GM21786 (cell line): ENCODE measurements around the gene WNT7B.
A peak's percentile ranks its signal among the peaks of the same experiment; 100 is the strongest.

Experiments used
- ATAC-seq: cut with Tn5 transposase; IDR thresholded peaks from one replicate; pipeline ENCODE4 v1.9.1; 2021; ENCODE audit not compliant: unreplicated experiment

Gene WNT7B

DNA sequence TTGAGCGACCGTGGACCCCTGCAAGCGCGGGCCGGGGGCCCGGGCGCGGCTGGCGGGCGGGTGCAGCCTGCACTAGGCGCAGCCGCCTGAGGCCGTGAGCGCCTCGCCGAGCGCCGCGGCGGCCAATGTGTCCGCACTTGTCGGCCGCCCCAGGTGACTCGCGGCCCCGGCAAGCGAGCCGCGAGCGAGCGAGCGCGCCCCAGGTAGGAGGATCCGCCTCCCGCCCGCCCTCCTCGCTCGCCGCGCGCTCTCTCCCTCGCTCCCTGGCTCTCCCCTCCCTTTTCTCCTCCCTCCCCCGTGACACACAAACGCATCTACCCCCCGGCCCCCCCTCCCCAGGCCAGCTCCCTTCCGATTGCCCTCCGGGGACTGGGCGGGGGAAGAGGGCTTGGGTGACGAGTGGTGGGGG is at the start of gene WNT7B:
Gene WNT7B (minus strand): TSS at position 160 of the 409 bp plus-strand sequence. CDS start 408 bp downstream, outside the sequence.
- ATAC-seq: no peak

DNA sequence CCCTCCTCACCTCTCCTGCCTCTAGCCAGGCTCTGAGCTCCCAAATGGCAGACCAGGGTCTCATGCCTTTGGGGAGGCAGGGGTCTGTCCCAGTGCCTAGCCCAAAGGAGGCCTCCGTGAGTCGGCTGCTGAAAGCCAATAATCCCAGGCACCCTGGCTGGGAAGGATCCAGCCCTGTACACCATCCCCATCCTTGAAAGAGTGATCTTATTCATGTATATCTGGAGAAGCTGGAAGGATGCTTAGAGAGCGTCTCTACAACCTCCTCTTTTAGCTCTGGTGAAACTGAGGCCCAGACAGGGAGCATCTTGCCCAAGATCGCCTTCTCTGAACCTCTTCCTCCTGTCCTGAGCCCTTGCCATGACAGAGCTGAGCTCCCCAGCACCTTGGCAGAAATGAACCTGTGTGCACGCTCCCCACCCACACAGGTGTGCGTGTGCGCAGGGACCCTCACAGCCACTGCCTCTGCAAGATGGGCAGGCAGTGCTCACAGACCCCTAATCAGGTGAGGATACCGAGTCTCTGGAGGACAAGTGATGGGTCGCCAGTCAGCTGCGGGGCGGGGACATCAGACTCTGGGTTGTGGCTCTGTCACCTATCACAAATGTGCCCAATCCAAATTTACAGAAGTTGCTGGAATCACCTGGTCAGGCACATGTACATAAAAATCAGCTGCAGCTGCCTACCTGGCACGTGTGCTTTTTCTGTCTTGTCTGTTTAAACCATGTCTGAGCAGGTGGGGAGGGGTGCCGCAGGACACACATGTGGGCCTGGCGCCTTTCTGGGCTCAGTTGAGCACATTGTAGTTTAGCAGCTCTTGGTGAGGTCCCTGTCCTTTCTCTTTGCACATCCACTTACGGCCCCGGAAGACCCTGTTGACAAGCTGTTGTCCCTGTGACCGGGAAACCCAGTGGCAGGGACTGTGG is 49.3 kb upstream of the WNT7B start:
- no peak for ATAC-seq

DNA sequence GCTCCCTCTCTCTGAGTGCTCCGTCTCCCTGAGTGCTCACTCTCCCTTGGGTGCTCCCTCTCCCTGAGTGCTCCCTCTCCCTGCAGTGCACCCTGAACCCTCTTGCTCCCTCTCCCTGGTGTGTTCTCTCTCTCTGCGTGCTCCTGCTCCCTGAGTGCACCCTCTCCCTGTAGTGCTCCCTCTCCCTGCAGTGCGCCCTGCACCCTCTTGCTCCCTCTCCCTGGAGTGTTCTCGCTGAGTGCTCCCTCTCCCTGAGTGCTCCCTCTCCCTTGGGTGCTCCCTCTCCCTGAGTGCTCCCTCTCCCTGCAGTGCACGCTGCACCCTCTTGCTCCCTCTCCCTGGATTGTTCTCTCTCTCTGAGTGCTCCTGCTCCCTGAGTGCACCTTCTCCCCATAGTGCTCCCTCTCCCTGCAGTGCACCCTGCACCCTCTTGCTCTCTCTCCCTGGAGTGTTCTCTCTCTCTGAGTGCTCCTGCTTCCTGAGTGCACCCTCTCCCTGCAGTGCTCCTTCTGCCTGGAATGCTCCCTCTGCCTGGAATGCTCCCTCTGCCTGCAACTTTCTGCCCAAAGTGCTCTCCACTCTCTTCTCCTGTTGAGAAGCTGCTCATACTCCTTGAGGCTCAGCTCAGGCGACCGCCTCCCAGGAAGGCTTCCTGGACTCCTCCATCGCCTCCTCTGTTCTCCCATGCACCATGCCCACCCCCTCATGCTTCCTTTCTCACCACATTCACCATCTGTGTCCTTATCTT is 48.4 kb upstream of the WNT7B start:
- no peak for ATAC-seq

DNA sequence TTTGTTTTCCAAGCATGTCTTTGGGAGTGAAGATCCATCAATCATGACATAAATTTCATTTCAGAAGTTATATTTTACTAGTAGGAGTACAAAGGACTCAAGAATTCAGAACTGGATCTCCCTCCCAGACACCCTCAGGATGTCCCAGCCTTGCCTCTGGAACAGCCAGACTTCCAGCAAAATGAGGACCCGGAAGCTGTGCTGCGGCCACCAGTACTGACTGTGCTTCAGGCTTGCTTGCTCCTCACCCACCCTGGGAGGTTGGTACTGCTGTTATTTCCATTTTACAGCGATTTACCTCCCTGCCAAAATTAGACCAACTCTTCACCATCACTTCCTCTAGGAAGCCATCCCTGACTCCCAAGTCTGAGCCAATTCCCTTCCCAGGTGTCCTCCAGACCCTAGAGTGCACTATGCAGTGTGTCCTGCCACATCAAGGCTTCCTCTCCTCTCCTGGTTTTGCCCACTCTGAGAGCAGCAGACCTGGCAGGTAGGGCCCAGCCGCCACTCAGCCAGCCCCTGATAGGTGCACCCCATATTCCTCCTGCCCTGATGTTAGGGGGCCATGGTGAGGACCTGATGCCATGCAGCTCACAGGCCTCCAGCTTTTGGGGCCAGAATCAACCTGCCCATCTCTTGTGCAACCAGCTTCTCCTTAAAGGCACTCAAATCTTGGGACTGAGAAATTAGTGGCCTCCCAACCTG is 47.3 kb upstream of the WNT7B start:
- ATAC-seq: no peak

DNA sequence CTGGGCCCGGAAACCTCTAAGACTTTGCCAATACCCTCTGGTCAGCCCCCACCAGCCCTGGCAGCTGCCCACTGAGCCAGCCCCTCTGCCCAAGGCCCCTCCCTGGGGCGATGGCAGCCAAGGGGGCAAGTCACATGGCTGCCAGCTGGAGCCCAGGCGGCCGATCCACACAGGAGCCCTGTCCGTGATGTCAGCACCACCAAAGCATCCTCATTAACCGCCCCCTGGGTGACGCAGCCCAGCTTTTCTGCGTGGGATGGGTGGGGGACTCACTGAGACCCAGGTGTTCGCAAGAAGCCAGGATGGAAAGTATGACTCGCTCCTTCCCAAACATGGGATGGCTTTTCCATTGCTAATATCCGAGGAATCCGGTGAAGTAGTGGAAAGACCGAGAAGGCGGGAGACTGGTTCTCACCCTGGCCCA is 46.6 kb upstream of the WNT7B start:
- no peak for ATAC-seq

DNA sequence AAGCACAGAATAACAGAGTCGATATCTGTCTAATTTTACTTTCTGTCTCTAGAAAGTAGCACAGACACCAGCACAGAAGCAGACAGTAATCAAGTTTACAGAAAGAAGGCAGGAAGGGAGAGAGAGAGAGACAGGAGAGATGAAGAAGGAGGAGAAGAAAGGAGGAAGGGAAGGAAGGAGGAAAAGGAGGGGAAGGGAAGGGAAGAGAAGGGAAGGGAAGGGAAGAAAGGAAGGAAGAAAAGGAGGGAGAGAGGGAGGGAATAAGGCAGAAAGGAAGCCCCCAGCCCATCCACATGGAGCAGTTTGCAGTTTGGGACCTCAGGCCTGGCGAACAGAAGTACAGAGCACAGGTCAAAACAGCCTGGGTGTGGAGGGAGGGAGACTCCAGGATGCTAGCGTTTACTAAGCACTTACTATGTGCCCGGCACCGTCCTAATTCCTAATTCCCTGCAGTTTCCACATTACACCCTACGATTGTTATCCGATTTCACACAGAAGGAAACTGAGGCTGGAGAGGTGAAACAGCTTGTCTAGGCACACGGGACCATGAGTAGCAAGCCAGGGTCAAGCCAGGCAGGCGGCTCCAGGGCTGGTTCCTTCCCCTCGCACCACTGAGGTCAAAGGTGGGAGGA is 46.0 kb upstream of the WNT7B start:
- ATAC-seq: no peak

DNA sequence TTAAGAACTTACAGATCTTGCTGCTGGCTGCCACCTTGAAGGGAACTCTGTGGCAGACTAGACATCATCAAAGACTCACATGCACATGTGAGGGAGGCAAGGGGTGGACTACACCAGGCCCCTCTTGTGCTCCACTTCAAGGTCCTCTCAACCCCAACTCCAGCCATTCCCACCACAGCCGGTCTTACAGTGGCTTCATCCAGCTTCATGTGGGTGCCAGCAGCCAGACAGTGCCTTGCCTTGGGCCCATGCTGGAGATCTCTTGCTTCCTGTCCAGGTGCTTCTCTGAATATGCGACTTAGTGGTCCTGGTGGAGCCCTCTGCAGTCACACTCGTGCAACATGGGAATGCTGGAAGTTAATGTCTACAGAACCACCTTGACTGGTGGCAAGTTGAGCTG is 44.6 kb upstream of the WNT7B start:
- ATAC-seq: no peak

DNA sequence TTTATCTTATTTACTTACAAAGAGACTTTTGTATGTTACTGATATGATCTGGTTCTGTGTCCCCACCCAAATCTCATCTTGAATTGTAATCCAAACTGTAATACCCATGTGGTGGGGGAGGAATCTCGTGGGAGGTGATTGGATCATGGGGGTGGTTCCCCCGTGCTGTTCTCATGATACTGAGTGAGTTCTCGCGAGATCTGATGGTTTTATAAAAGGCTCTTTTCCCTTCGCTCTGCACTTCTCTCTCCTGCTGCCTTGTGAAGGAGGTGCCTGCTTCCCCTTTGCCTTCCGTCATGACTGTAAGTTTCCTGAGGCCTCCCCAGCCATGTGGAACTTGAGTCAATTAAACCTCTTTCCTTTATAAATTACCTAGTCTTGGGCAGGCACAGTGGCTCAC is 42.4 kb upstream of the WNT7B start:
- ATAC-seq: no peak

DNA sequence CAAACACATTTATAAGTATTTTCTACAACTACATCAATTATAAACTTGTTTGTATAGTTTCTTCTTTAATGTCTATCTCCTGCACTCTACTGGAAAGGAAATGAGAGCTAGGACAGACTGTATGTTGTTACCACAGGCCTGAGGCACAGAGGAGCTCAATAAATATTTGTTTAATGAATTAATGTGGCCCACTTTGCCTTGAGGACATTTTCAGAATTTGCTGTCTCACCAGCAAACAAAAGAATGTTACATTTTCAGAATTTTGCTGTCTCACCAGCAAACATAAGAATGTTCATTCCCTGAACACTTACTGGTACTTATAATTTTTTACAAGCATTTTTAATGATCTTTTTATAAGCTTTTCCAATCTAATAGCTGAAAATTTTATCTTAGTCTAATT is 41.9 kb upstream of the WNT7B start:
- ATAC-seq: no peak

DNA sequence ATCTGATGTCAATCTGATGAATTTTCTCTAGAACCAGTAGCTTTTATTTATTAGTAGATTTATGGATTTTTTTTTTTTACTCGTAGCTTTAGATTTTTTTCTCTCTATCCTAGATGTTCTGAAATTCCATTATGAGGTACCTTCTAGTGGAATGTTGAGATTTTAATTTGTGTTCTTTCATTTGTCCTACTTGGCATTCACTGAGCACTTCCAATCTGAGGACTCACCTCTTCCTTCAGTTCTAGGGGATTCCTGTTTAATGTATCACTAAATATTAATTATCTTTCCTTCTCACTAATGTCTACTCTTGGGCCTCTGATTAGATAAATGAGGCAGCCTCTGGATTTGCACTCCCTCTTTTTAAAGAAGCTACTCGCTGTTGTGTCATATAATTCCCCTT is 40.2 kb upstream of the WNT7B start:
- no peak for ATAC-seq

DNA sequence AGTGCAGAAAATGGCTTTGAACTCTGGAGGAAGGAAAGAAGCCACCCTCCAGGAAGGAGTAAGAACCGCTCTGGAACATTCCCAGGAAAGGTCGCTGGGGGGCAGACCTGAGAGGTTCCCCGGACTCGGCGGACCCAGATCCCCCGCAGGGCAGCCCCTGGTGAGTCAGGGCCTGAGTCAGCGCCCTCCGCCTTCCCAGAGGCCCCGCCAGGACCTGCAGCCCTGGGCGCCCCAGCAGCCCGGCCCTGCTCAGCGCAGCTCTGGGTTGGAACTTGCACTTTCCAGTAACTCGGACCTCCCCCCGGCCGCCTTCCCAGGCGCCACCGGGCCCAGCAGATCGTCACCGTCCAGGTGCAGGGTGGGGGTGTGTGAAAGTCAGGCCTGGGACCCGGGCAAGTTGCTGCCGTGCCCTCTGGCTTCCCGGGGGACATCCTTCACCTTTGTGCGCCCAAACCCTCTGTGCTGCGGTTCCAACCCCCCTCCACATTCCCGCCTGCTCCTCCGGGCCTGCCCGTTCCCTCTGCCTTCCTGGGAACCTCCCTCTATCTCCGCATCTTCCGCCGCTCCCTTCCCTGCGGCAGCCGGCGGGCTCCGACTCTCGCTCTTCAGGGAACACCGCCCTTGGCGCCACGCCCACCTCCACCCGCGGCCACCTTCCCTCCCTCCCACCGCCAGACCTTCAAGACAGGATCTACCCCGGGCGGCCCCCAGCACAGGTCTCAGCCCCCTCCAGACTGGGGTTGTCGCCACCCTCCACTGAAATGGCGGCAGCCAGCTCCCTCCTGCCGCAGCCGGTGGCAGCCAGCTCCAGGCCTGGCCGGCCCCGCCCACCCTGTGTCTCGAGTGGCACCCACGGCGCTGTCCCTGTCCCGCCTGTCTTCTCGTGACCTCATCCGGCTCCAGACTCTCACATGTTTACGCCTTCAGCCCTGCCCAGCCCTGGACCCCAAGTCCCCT is 36.8 kb upstream of the WNT7B start:
- peak; percentile 71 for ATAC-seq

DNA sequence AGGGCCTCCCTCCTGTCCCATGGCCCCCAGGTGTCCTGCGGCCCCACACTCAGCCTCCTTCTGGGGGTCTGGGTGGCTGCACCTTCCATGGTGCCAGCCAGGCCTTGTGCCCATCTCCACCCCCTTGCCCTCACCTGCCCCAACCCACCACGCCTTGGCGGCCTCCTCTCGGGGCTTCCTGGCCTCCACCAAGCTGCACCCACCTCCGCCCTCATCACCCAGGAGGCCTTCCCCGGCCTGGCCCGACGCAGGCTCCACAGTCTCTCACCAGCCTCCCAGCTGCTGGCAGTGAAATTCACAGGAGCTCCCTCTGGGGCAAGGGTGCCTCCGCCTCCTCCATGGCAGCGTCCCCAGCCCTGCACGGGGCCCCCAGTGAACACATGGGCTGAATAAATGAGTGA is 35.9 kb upstream of the WNT7B start:
- ATAC-seq: no peak

DNA sequence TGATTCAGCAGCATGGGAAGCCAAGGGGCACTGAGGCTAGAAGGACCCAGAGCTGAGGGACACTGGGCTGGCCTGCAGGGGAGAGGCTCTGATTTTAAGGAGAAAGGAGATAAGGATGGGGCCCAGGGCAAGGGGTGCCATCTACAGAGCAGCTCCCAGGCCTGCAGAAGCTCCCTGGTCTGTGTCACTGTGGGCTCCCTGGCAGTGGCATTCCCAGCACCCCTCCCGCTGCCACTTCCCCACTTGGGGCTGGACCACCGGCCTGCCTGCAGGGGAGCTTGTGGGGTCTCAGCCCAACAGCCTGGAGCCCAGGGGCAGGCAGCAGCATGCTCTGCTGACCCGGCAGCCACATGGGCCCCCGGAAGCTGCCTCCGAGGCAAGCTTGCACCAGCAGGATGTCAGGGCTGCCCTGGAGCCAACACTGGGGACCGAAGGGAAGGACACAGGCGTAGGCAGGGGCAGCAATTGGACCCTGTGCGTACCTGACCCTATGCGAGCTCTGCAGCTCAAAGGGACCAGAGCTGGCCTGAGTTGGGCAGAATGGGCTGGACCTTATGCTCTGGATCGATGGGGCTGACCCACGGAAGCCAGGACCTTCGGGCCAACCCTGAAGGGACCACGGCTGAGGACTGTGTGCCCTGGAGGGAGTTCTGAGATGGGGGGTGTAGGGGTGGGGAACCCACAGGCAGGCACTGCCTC is 35.4 kb upstream of the WNT7B start:
- ATAC-seq: no peak

DNA sequence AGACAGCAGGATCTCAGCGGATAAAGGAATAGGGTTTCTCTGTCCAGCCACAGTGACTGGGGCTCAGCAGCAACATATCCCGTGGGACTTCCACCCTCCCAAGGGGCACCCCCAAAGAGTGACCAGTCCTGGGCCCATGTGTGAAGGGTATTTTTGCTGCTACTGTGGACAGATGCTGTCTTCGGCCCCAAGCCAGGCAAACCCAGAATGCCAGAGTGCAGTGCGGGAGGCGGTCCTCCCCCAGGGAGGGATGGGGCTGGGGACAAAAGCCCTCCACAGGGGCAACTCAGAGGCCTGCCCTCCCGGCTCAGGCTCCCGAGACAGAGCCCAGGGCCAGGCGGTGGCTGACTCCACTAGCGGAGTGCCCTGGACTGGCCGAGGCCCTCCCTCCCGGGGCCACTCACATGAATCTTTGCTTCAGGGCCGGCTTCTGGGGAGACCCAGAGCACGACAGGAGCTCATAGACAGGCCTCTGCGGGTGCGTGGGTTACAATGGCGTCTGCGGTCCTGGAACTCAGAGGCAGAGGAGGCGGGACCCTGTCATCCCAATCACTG is 34.7 kb upstream of the WNT7B start:
- ATAC-seq: no peak

DNA sequence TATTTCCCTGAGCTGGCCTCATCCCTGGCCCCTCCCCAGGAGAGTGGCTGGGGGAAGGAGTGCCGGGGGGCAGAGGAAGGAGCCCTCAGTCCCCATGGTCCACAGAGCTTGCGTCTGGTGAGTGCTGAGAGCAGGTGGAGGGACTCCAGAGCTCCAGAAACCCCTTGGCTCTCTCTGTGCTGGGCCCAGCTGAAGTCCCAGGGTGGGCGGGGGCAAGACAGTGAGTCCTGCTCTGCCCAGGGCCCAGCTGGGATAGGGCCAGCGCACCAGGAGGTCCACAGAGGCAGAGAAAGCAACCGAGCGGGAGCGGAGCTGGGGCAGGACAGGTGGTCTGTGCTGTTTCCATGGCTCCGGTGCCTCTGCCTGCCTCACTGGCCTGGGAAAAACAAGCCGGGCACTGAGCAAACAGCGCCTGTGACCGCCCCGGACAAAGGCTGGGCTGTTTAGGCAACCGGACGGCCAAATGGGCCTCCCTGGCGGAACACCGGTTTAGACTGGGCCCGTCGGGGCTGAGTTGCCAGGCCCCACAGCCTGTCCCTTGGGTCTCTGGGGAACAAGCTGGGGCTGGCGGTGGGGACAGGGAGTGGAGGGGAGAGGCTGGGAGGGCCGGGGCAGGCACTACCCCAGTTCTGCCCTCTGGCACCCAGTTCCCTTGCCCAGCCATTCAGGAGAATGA is 34.1 kb upstream of the WNT7B start:
- ATAC-seq: no peak

DNA sequence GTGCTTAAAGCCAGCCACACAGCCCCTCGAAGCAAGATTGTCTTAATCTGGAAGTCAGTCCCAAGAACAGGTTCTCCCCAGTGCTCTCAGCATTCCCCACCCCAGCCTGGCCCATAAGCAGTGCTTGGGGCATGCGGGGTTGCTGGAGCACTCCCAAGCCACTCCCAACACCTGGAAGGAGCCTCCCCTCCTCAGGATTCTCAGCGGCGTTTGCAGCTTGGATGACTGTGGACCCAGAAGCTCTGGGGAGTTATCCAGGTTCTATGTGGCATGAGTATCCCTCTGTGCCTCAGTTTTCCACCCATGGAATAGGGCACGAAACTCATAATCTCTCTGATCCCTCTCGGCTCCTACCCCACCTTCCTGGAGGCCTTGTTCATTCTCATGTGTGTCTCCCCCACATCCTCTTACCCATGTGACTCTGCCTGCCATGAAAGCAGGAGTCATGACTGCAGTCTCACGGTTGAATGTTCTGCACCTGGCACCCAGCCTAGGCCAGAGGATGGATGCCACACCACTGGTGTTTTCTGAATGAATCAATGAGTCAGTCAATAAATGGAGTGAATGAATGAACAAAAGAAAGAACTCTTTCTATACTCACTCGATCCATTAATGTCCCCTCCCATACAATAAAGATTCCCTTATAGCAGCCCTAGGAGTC is 33.4 kb upstream of the WNT7B start:
- no peak for ATAC-seq

DNA sequence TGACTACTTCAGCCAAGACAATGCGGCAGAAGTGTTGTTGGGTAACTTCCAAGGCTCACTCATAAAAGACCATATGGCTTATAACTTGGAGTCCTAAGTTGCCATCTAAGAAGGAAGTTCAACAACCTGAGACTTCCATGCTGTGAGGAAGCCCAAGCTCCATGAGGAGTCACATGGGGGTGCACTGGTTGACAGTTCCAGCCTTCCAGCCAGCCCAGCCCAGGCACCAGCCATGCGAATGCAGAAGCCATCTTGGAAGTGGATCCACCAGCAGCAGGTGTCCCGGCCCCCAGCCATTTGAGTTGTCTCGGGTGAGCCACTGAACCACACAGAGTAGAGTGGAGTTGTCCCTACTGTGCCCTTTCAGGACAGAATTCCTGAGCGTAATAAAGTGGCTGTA is 32.8 kb upstream of the WNT7B start:
- ATAC-seq: no peak
